Esophagus squamous epithelium (tissue), 5 donors: ENCODE measurements around the gene NUFIP2. TPM values are rescaled to one million over a fixed set of nuclear protein-coding genes. Genes with fewer than 3 reads are reported as not detected.
"Not testable (repeated sequence)": the region's sequence is repeated elsewhere in the genome, so short reads cannot be mapped to it uniquely, and the experiment has no call there.

Experiments used
- DNase-seq: peaks from one replicate; lab custom pipeline; 2025; lab: John Stamatoyannopoulos, UW
- H3K27ac ChIP-seq, 4 donors: fragments of 200-600 bp; sonication (generic); one replicate each; pipeline ENCODE4 v1.5.1; 2016 to 2019; ENCODE audit warnings: mild to moderate bottlenecking in 1 of 4
- H3K27me3 ChIP-seq, 4 donors: fragments of 200-600 bp; sonication (generic); 1 replicate in 3 of 4; 2 replicates in 1 of 4; pipeline versions ENCODE4 v1.5.1 to v1.6.0; 2017 to 2021; ENCODE audit warnings: antibody characterized with exemption in 1 of 4
- H3K36me3 ChIP-seq, 3 donors: fragments of 200-600 bp; sonication (generic); one replicate each; pipeline ENCODE4 v1.5.1; 2016 to 2019
- H3K4me1 ChIP-seq, 3 donors: fragments of 200-600 bp; sonication (generic); one replicate each; pipeline ENCODE4 v1.5.1; 2017 to 2019
- H3K4me3 ChIP-seq, 4 donors: fragments of 200-600 bp; sonication (generic); 1 replicate in 3 of 4; 2 replicates in 1 of 4; pipeline ENCODE4 v1.5.1; 2016 to 2019; ENCODE audit warnings: mild to moderate bottlenecking in 2 of 4, moderate library complexity in 1 of 4
- H3K9me3 ChIP-seq, 3 donors: fragments of 200-600 bp; sonication (generic); one replicate each; pipeline ENCODE4 v1.5.1; 2016 to 2019
- CTCF ChIP-seq, 6 experiments: fragments of 450-650 bp in 4 of 6; fragments of 200-600 bp in 2 of 6; sonication (generic) in 2 of 6; IDR thresholded peaks; one replicate each; pipeline ENCODE4 v1.5.1; 2016 to 2019; ENCODE audit warnings: antibody characterized with exemption in 6 of 6, mild to moderate bottlenecking in 4 of 6, moderate library complexity in 4 of 6
- POLR2A ChIP-seq, 4 donors: fragments of 450-650 bp; IDR thresholded peaks; one replicate each; pipeline ENCODE4 v1.6.1; 2017; ENCODE audit warnings: antibody characterized with exemption in 4 of 4, mild to moderate bottlenecking in 4 of 4, moderate library complexity in 3 of 4
- WGBS, 2 donors: methylation state at CpG; one replicate each; pipeline ENCODE4 v1.1.5; 2018; 5-methylcytosine and 5-hydroxymethylcytosine counted together
- intact Hi-C: fragments of 100-400 bp; cut with DNase I; formaldehyde crosslinking; loops from one replicate; pipeline ENCODE4 v1.15.0; 2022
- total RNA-seq, 4 donors: library from RNA; depleted of rRNA; stranded (reverse); fragments of >200 nt; gene quantifications; one replicate each; pipeline ENCODE4 v1.1.0, GENCODE V29; 2016
- donor health status: DM: yes; HTN: yes; CAD: no.

Gene NUFIP2, protein sequence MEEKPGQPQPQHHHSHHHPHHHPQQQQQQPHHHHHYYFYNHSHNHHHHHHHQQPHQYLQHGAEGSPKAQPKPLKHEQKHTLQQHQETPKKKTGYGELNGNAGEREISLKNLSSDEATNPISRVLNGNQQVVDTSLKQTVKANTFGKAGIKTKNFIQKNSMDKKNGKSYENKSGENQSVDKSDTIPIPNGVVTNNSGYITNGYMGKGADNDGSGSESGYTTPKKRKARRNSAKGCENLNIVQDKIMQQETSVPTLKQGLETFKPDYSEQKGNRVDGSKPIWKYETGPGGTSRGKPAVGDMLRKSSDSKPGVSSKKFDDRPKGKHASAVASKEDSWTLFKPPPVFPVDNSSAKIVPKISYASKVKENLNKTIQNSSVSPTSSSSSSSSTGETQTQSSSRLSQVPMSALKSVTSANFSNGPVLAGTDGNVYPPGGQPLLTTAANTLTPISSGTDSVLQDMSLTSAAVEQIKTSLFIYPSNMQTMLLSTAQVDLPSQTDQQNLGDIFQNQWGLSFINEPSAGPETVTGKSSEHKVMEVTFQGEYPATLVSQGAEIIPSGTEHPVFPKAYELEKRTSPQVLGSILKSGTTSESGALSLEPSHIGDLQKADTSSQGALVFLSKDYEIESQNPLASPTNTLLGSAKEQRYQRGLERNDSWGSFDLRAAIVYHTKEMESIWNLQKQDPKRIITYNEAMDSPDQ
- 10 to 100 TPM; 20.5 to 33.0 (median 28.4) TPM for total RNA-seq

DNA sequence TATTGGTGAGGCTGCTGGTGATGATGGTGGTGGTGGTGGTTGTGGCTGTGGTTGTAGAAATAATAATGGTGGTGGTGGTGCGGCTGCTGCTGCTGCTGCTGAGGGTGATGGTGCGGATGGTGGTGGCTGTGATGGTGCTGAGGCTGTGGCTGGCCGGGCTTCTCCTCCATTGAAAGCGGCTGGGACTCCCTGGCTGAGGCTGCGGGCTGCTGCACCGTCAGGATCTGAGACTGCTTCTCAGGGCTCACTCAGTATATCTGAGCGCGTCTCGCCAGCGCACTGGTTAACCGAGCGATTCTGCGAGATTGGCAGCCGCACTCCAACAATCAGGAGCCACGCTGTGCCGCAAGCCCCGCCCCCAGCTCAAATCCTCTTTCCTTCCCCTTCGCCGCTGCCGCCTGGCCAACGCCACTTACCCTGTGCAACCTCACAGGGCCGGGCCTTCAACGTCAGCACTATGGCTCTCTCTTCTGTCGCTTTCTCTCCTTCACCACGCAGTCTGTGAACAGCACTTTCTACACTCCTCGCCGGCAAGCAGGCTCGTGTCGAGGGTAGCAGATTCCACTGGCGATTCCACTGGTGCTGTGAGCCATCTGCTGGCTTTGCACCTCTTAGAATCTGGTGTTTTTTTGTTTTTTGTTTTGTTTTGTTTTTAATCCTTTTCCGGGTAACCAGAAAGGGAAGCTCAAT lies at the start of gene NUFIP2:
Gene NUFIP2 (minus strand): TSS at position 259 of the 690 bp plus-strand sequence. CDS start 89 bp downstream, at position 170.
- H3K36me3 ChIP-seq, result peaks cover 0 to 13% (median 0%) of the 10 kb centered on the region in 3 donors

DNA sequence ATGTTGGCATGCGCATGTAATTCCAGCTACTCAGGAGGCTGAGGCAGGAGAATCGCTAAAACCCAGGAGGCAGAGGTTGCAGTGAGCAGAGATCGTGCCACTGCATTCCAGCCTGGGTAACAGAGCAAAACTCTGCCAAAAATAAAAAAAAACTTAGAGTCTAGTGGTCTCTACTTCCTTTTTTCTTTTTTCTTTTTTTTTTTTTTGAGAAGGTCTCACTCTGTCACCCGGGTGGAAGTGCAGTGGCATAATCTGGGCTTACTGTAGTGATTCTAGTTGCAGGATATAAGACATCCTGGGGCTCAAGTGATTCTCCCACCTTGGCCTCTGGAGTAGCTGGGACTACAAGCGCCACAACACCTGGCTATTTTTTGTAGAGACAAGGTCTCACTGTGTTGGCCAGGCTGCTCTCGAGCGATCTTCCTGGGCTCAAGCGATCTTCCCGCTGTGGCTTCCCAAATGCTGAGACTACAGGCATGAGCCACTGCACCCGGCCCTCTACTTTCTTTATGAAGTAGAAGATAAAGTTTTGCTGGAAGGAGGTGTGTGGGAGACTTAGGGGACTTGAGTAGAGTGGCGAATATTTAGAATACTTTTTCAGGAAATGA lies 48.3 kb upstream of the NUFIP2 start:
- TF ChIP-seq POLR2A (IDR thresholded peaks at IDR 0.05) (no peak), CTCF (IDR thresholded peaks at IDR 0.05) (no peak)
- no peaks in the 10 kb centered on the region for H3K36me3 ChIP-seq
- no peak for DNase-seq
- no peak overlapping the region for H3K27ac ChIP-seq
- intact Hi-C loops, result no loop called here
- H3K27me3 ChIP-seq, result peaks cover 0 to 4% (median 0%) of the 10 kb centered on the region in 4 donors
- H3K9me3 ChIP-seq, result no peaks in the 10 kb centered on the region
- no peaks in the 10 kb centered on the region for H3K4me1 ChIP-seq
- 76 to 77% methylated on average over 11 of the region's 11 CpGs for WGBS, 2 donors
- no peak overlapping the region for H3K4me3 ChIP-seq

More for the DNA sequence above, at the start of gene NUFIP2:
- no peaks in the 10 kb centered on the region for H3K27me3 ChIP-seq
- intact Hi-C loops, result loop anchor here (10.0 kb wide), 1 partner anchor 139 kb away; no protein-coding TSS in a partner anchor
- peak within 1 kb of the TSS; percentile 99 to 100 (median 100) for H3K27ac ChIP-seq
- WGBS, 2 donors, result 0% methylated on average over 13 to 24 of the region's 31 CpGs
- TF ChIP-seq POLR2A (IDR thresholded peaks at IDR 0.05) (peak; percentile 75 to 100 (median 100)), CTCF (IDR thresholded peaks at IDR 0.05) (peak in 3 of 6 experiments; percentile 10 to 29 (median 14))
- H3K4me1 ChIP-seq, result peaks cover 24 to 40% (median 30%) of the 10 kb centered on the region in 3 donors
- no peaks in the 10 kb centered on the region for H3K9me3 ChIP-seq
- DNase-seq, result peak; percentile 97
- peak within 1 kb of the TSS; percentile 92 to 99 (median 96) for H3K4me3 ChIP-seq

GRCh38 chr17:29341726-29342125 lies 47.8 kb upstream of the NUFIP2 start:
- DNase-seq, result no peak
- Histone ChIP-seq H3K9me3 (no peaks in the 10 kb centered on the region), H3K4me3 (no peak overlapping the region), H3K27ac (no peak overlapping the region), H3K36me3 (no peaks in the 10 kb centered on the region), H3K4me1 (no peaks in the 10 kb centered on the region), H3K27me3 (peaks cover 0 to 4% (median 0%) of the 10 kb centered on the region in 4 donors)
- intact Hi-C loops, result no loop called here
- no peak for TF ChIP-seq POLR2A (IDR thresholded peaks at IDR 0.05)
- TF ChIP-seq CTCF (IDR thresholded peaks at IDR 0.05), result no peak
- 72 to 83% methylated on average over 2 of the region's 2 CpGs for WGBS, 2 donors

- H3K27me3 ChIP-seq, H3K9me3 ChIP-seq, H3K4me3 ChIP-seq, DNase-seq, intact Hi-C loops, H3K36me3 ChIP-seq, H3K27ac ChIP-seq, H3K4me1 ChIP-seq: not testable (repeated sequence)
- WGBS, 2 donors, result 70 to 85% methylated on average over 8 to 9 of the region's 9 CpGs
Measured at GRCh38 chr17:29339016-29339415, 45.1 kb upstream of the NUFIP2 start.

GRCh38 chr17:29331708-29332085 lies 37.7 kb upstream of the NUFIP2 start:
- no peaks in the 10 kb centered on the region for H3K9me3 ChIP-seq
- H3K4me1 ChIP-seq, result no peaks in the 10 kb centered on the region
- no peak for TF ChIP-seq CTCF (IDR thresholded peaks at IDR 0.05)
- no peak for TF ChIP-seq POLR2A (IDR thresholded peaks at IDR 0.05)
- WGBS, 2 donors, result 40 to 50% methylated on average over 1 of the region's 1 CpG
- no peaks in the 10 kb centered on the region for H3K36me3 ChIP-seq
- H3K27ac ChIP-seq, result no peak overlapping the region
- intact Hi-C loops, result no loop called here
- no peak overlapping the region for H3K4me3 ChIP-seq
- DNase-seq, result no peak
- H3K27me3 ChIP-seq, result peaks cover 0 to 3% (median 0%) of the 10 kb centered on the region in 4 donors
